SK-N-SH (cell line): ENCODE measurements around the gene ARID5A. TPM values are rescaled to one million over a fixed set of nuclear protein-coding genes. Genes with fewer than 3 reads are reported as not detected.
A peak's percentile ranks its signal among the peaks of the same experiment; 100 is the strongest.

Experiments used
- CTCF ChIA-PET: fragments of 300-600, 350-600 bp; formaldehyde crosslinking; extraction: SDS; loops from one replicate; lab custom pipeline; 2021; lab: Yijun Ruan, JAX
- POLR2A ChIA-PET: fragments of 350-600 bp; sonication (Branson Sonifier 250); formaldehyde crosslinking; extraction: SDS; loops from one replicate; lab custom pipeline; 2020; ENCODE audit warnings: antibody characterized with exemption, inconsistent platforms; lab: Yijun Ruan, JAX
- DNase-seq: peaks from one replicate; pipeline ENCODE4 v3.0.0; 2012
- H2AFZ ChIP-seq: fragments of 200-600 bp; sonication (generic); 2 replicates; pipeline ENCODE4 v1.8.1; 2016; ENCODE audit warnings: antibody characterized with exemption, mild to moderate bottlenecking, low read depth
- H3F3A ChIP-seq: fragments of 200-600 bp; sonication (generic); replicated peaks from 2 replicates; pipeline ENCODE3; 2016; ENCODE audit warnings: antibody characterized with exemption, mild to moderate bottlenecking; ENCODE audit not compliant: insufficient read depth
- H3K27ac ChIP-seq, 2 experiments: fragments of 200-500 bp in 1 of 2; fragments of 200-600 bp in 1 of 2; sonication (Bioruptor generic) in 1 of 2; sonication (generic), shearing (Covaris generic) in 1 of 2; 2 replicates each; pipeline versions ENCODE4 v1.5.1 to v1.6.1; 2014 to 2016; ENCODE audit warnings: low read depth in 2 of 2, inconsistent platforms in 1 of 2, low read length in 1 of 2, mild to moderate bottlenecking in 1 of 2, mixed read lengths in 1 of 2
- H3K27me3 ChIP-seq: fragments of 200-600 bp; sonication (generic), shearing (Covaris generic); 2 replicates; pipeline ENCODE4 v1.6.1; 2016; ENCODE audit warnings: mixed run types; ENCODE audit not compliant: insufficient read depth
- H3K36me3 ChIP-seq, 2 experiments: fragments of 200-500 bp in 1 of 2; fragments of 200-600 bp in 1 of 2; sonication (Bioruptor generic) in 1 of 2; sonication (generic) in 1 of 2; replicated peaks in 1 of 2; 2 replicates each; pipeline versions ENCODE3 to v1.5.1; 2014 to 2016; ENCODE audit warnings: low read length in 1 of 2, mild to moderate bottlenecking in 1 of 2; ENCODE audit not compliant: insufficient read depth in 2 of 2, control insufficient read depth in 1 of 2
- H3K4me1 ChIP-seq, 2 experiments: fragments of 200-500 bp in 1 of 2; fragments of 200-600 bp in 1 of 2; sonication (Bioruptor generic) in 1 of 2; sonication (generic), shearing (Covaris generic) in 1 of 2; 2 replicates each; pipeline versions ENCODE4 v1.5.1 to v1.6.1; 2014 to 2016; ENCODE audit warnings: low read depth in 1 of 2, low read length in 1 of 2, mixed run types in 1 of 2; ENCODE audit not compliant: insufficient read depth in 2 of 2, control insufficient read depth in 1 of 2
- H3K4me2 ChIP-seq: fragments of 200-600 bp; sonication (generic), shearing (Covaris generic); 2 replicates; pipeline ENCODE4 v1.6.1; 2017; ENCODE audit warnings: mixed run types
- H3K4me3 ChIP-seq, 2 experiments: fragments of 200-500 bp in 1 of 2; fragments of 200-600 bp in 1 of 2; sonication (Bioruptor generic) in 1 of 2; sonication (generic), shearing (Covaris generic) in 1 of 2; 2 replicates each; pipeline versions ENCODE4 v1.5.1 to v1.8.1; 2014 to 2016; ENCODE audit warnings: low read depth in 2 of 2, inconsistent platforms in 1 of 2, low read length in 1 of 2, mild to moderate bottlenecking in 1 of 2, mixed read lengths in 1 of 2, moderate library complexity in 1 of 2
- H3K79me2 ChIP-seq: fragments of 200-600 bp; sonication (generic); 2 replicates; pipeline ENCODE4 v1.8.1; 2017; ENCODE audit warnings: mild to moderate bottlenecking; ENCODE audit not compliant: insufficient read depth
- H3K9ac ChIP-seq: fragments of 200-600 bp; sonication (generic); 2 replicates; pipeline ENCODE4 v1.6.1; 2017; ENCODE audit warnings: mixed run types
- H3K9me2 ChIP-seq: fragments of 200-600 bp; sonication (generic); 2 replicates; pipeline ENCODE4 v1.6.1; 2017; ENCODE audit warnings: mixed run types
- H3K9me3 ChIP-seq: fragments of 200-600 bp; sonication (generic); 2 replicates; pipeline ENCODE4 v1.6.1; 2017; ENCODE audit warnings: mixed run types, mild to moderate bottlenecking, moderate library complexity
- H4K20me1 ChIP-seq: fragments of 200-600 bp; sonication (generic); 2 replicates; pipeline ENCODE4 v1.6.1; 2017; ENCODE audit warnings: mild to moderate bottlenecking, mixed run types; ENCODE audit not compliant: insufficient read depth
- CTCF ChIP-seq: fragments of 200-600 bp; sonication (generic); IDR thresholded peaks from 2 replicates; pipeline ENCODE4 v1.6.1; 2017; ENCODE audit warnings: antibody characterized with exemption, mild to moderate bottlenecking, moderate library complexity
- ELF1 ChIP-seq: IDR thresholded peaks from 2 replicates; pipeline ENCODE4 v1.4.0; 2012
- EZH2phosphoT487 ChIP-seq: fragments of 200-600 bp; sonication (generic); IDR thresholded peaks from 2 replicates; pipeline ENCODE4 v1.6.1; 2017; ENCODE audit warnings: low read depth, mixed run types, mild to moderate bottlenecking, antibody characterized with exemption, moderate library complexity, borderline replicate concordance
- FOXM1 ChIP-seq: IDR thresholded peaks from 2 replicates; pipeline ENCODE4 v1.4.0; 2012; ENCODE audit warnings: low read depth, mild to moderate bottlenecking
- GABPA ChIP-seq: IDR thresholded peaks from 2 replicates; pipeline ENCODE4 v1.4.0; 2012; ENCODE audit warnings: low read depth, mild to moderate bottlenecking
- RCOR1 ChIP-seq: fragments of 150-350 bp; IDR thresholded peaks from 2 replicates; pipeline ENCODE4 v1.6.1; 2017; ENCODE audit warnings: antibody characterized with exemption, low read length
- REST ChIP-seq: IDR thresholded peaks from 2 replicates; pipeline ENCODE4 v1.6.1; 2012; ENCODE audit warnings: mild to moderate bottlenecking, low read depth, low read length, moderate library complexity
- RFX5 ChIP-seq: IDR thresholded peaks from 2 replicates; pipeline ENCODE4 v1.6.1; 2012; ENCODE audit warnings: mild to moderate bottlenecking, improper control_type of control experiment, low read length
- SIN3A ChIP-seq: IDR thresholded peaks from 2 replicates; pipeline ENCODE4 v1.6.1; 2012; ENCODE audit warnings: low read depth, mild to moderate bottlenecking, low read length, moderate library complexity, borderline replicate concordance
- WGBS: methylation state at CpG from one replicate; pipeline ENCODE4 v1.1.6; 2017; ENCODE audit warnings: low lambda C conversion rate; 5-methylcytosine and 5-hydroxymethylcytosine counted together
- polyA plus RNA-seq, 3 experiments: library from polyadenylated mRNA; depleted of rRNA; stranded (reverse); fragments of >200 nt; gene quantifications; 2 replicates each; pipeline ENCODE4 v1.2.3, GENCODE V29; 2012
- TF ChIP-seq, protein P1 (sequence below): fragments of 150-350 bp; IDR thresholded peaks from 2 replicates; pipeline ENCODE4 v1.6.1; 2016; ENCODE audit warnings: mild to moderate bottlenecking, low read depth, low read length
- TF ChIP-seq, protein P2 (sequence below): IDR thresholded peaks from 2 replicates; pipeline ENCODE4; 2012
- TF ChIP-seq, protein P3 (sequence below): IDR thresholded peaks from 2 replicates; pipeline ENCODE4 v1.4.0; 2012; ENCODE audit warnings: low read depth

Gene ARID5A
- polyA plus RNA-seq, 1 of the 3 experiments (the other 2 are of a cell fraction), result 3.3 TPM

GRCh38 chr2:96506907-96507240, 29.7 kb upstream of the ARID5A start:
- Histone ChIP-seq H3K4me1 (peaks cover 4 to 10% of the 10 kb centered on the region in 2 experiments; a peak in 1 of 4 replicates), H3F3A (no peaks in the 10 kb centered on the region), H3K27ac (no peak overlapping the region), H3K4me3 (no peak overlapping the region), H3K9me3 (no peaks in the 10 kb centered on the region), H3K36me3 (no peaks in the 10 kb centered on the region), H3K9ac (no peak overlapping the region), H3K9me2 (no peaks in the 10 kb centered on the region), H3K79me2 (no peaks in the 10 kb centered on the region), H4K20me1 (no peaks in the 10 kb centered on the region), H2AFZ (no peak overlapping the region), H3K4me2 (no peak overlapping the region), H3K27me3 (peaks cover 10% of the 10 kb centered on the region; the same call in 1 of the 2 replicates)
- CTCF ChIA-PET, result interaction anchor here (1.1 to 13.9 kb wide), 5 partner anchors 11 to 100 kb away, joined by 4 to 273 read pairs (median 12); no protein-coding TSS in a partner anchor
- DNase-seq, result peak; percentile 5
- TF ChIP-seq CTCF, result no peak
- TF ChIP-seq, protein P1, sequence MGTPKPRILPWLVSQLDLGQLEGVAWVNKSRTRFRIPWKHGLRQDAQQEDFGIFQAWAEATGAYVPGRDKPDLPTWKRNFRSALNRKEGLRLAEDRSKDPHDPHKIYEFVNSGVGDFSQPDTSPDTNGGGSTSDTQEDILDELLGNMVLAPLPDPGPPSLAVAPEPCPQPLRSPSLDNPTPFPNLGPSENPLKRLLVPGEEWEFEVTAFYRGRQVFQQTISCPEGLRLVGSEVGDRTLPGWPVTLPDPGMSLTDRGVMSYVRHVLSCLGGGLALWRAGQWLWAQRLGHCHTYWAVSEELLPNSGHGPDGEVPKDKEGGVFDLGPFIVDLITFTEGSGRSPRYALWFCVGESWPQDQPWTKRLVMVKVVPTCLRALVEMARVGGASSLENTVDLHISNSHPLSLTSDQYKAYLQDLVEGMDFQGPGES, result no peak
- TF ChIP-seq, protein P2, sequence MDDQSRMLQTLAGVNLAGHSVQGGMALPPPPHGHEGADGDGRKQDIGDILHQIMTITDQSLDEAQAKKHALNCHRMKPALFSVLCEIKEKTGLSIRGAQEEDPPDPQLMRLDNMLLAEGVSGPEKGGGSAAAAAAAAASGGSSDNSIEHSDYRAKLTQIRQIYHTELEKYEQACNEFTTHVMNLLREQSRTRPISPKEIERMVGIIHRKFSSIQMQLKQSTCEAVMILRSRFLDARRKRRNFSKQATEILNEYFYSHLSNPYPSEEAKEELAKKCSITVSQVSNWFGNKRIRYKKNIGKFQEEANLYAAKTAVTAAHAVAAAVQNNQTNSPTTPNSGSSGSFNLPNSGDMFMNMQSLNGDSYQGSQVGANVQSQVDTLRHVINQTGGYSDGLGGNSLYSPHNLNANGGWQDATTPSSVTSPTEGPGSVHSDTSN, result no peak
- no peak for TF ChIP-seq RCOR1
- no peak for TF ChIP-seq ELF1
- no peak for TF ChIP-seq EZH2phosphoT487
- TF ChIP-seq REST, result no peak
- no peak for TF ChIP-seq FOXM1
- no peak for TF ChIP-seq GABPA
- TF ChIP-seq, protein P3, sequence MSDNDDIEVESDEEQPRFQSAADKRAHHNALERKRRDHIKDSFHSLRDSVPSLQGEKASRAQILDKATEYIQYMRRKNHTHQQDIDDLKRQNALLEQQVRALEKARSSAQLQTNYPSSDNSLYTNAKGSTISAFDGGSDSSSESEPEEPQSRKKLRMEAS, result no peak
- no peak for TF ChIP-seq SIN3A
- TF ChIP-seq RFX5, result no peak
- POLR2A ChIA-PET, result no interaction called here
- WGBS, result 95% methylated on average over 6 of the region's 7 CpGs
